Transverse colon (tissue), 4 donors: ENCODE data around the gene PDCD10. TPM values are rescaled to one million over a fixed set of nuclear protein-coding genes. Genes with fewer than 3 reads are reported as not detected.

Experiments used
- DNase-seq: peaks from one replicate; pipeline ENCODE4 v3.0.0-alpha.2; 2019
- H3K27ac ChIP-seq, 4 donors: fragments of 200-600 bp; sonication (generic); 2 replicates each; pipeline ENCODE4 v1.5.1; 2016 to 2018; ENCODE audit warnings: inconsistent platforms in 4 of 4
- H3K27me3 ChIP-seq: fragments of 200-600 bp; sonication (generic); 2 replicates; pipeline ENCODE4 v1.5.1; 2017; ENCODE audit warnings: inconsistent platforms
- H3K36me3 ChIP-seq, 4 donors: fragments of 200-600 bp; sonication (generic); 2 replicates each; pipeline ENCODE4 v1.5.1; 2017 to 2019; ENCODE audit warnings: inconsistent platforms in 4 of 4
- H3K4me1 ChIP-seq, 4 donors: fragments of 200-600 bp; sonication (generic); 2 replicates each; pipeline ENCODE4 v1.5.1; 2017 to 2020; ENCODE audit warnings: inconsistent platforms in 4 of 4
- H3K4me3 ChIP-seq, 4 donors: fragments of 200-600 bp; sonication (generic); 1 replicate in 1 of 4; 2 replicates in 3 of 4; pipeline versions ENCODE4 v1.5.1 to v1.6.1; 2017 to 2019; ENCODE audit warnings: inconsistent platforms in 4 of 4
- H3K9me3 ChIP-seq, 2 donors: fragments of 200-600 bp; sonication (generic); 2 replicates each; pipeline ENCODE4 v1.5.1; 2017 to 2019; ENCODE audit warnings: inconsistent platforms in 2 of 2
- CTCF ChIP-seq, 5 experiments: fragments of 200-600 bp in 3 of 5; fragments of 450-650 bp in 2 of 5; sonication (generic) in 3 of 5; IDR thresholded peaks; 1 replicate in 2 of 5; 2 replicates in 3 of 5; pipeline ENCODE4 v1.5.1; 2016 to 2017; ENCODE audit warnings: antibody characterized with exemption in 5 of 5, inconsistent platforms in 3 of 5, mild to moderate bottlenecking in 2 of 5, moderate library complexity in 1 of 5
- EP300 ChIP-seq: sonication (generic); formaldehyde crosslinking; IDR thresholded peaks from one replicate; pipeline ENCODE4 v1.6.1; 2017; ENCODE audit warnings: antibody characterized with exemption, low read depth
- POLR2A ChIP-seq: fragments of 450-650 bp; IDR thresholded peaks from one replicate; pipeline ENCODE4 v1.6.1; 2016; ENCODE audit warnings: antibody characterized with exemption, mild to moderate bottlenecking, moderate library complexity
- POLR2AphosphoS5 ChIP-seq, 3 donors: sonication (generic); formaldehyde crosslinking; IDR thresholded peaks; one replicate each; pipeline ENCODE4 v1.6.1; 2016; ENCODE audit warnings: antibody characterized with exemption in 3 of 3
- WGBS, 2 donors: methylation state at CpG; one replicate each; pipeline ENCODE4 v1.1.5; 2018; ENCODE audit warnings: low coverage in 1 of 2; 5-methylcytosine and 5-hydroxymethylcytosine counted together
- in situ Hi-C, 4 donors: fragments of 200-750 bp; cut with MboI; loops; one replicate each; pipeline versions ENCODE4 v1.15.0 to v1.15.1; 2017; ENCODE audit warnings: low sequenced_read_pairs in 3 of 4, low pct_ligation_motif_present in 1 of 4, low pct_unique_long_range_greater_than_20kb in 1 of 4
- intact Hi-C: fragments of 100-400 bp; cut with DNase I; formaldehyde crosslinking; loops from one replicate; pipeline ENCODE4 v1.15.1; 2023; ENCODE audit warnings: low total_unique reads
- total RNA-seq, 4 donors: library from RNA; depleted of rRNA; stranded (reverse); fragments of >200 nt; gene quantifications; one replicate each; pipeline ENCODE4 v1.1.0, GENCODE V29; 2016

The PDCD10 gene
- total RNA-seq, 4 donors from 2014 or later = 32.0 to 99.6 (median 89.0) TPM

- H3K36me3 ChIP-seq = peaks cover 0 to 25% (median 8%) of the 10 kb centered on the region in 4 donors
- WGBS, 2 donors = 89 to 95% methylated on average over 2 of the region's 2 CpGs
- no peaks in the 10 kb centered on the region for H3K4me1 ChIP-seq
- intact Hi-C loops = no loop called here
- H3K4me3 ChIP-seq = no peak overlapping the region
- H3K27me3 ChIP-seq = no peaks in the 10 kb centered on the region
- H3K27ac ChIP-seq = no peak overlapping the region
- no peaks in the 10 kb centered on the region for H3K9me3 ChIP-seq
- DNase-seq = no peak
- TF ChIP-seq POLR2A (no peak), POLR2AphosphoS5 (IDR thresholded peaks at IDR 0.05) (no peak), CTCF (IDR thresholded peaks at IDR 0.05) (no peak), EP300 (no peak)
- in situ Hi-C loops = no loop called here
Measured at GRCh38 chr3:167694121-167694520, 40.6 kb downstream of the PDCD10 start.

GRCh38 chr3:167691366-167691765 lies 43.3 kb downstream of the PDCD10 start:
- no peak for DNase-seq
- intact Hi-C loops (no loop called here), in situ Hi-C loops (no loop called here)
- Histone ChIP-seq H3K27me3 (no peaks in the 10 kb centered on the region), H3K27ac (no peak overlapping the region), H3K4me3 (no peak overlapping the region), H3K9me3 (no peaks in the 10 kb centered on the region), H3K36me3 (peaks cover 0 to 22% (median 8%) of the 10 kb centered on the region in 4 donors), H3K4me1 (no peaks in the 10 kb centered on the region)
- WGBS, 2 donors = 46 to 71% methylated on average over 2 to 3 of the region's 3 CpGs
- no peak for TF ChIP-seq CTCF (IDR thresholded peaks at IDR 0.05)
- TF ChIP-seq EP300 = no peak
- TF ChIP-seq POLR2AphosphoS5 (IDR thresholded peaks at IDR 0.05) = no peak
- TF ChIP-seq POLR2A = no peak

- DNase-seq = no peak
- in situ Hi-C loops = no loop called here
- Histone ChIP-seq H3K4me3 (no peak overlapping the region), H3K27me3 (no peaks in the 10 kb centered on the region), H3K27ac (no peak overlapping the region), H3K9me3 (no peaks in the 10 kb centered on the region), H3K36me3 (peaks cover 0 to 10% (median 4%) of the 10 kb centered on the region in 4 donors), H3K4me1 (no peaks in the 10 kb centered on the region)
- intact Hi-C loops = no loop called here
- TF ChIP-seq POLR2A (no peak), EP300 (no peak), CTCF (IDR thresholded peaks at IDR 0.05) (peak; percentile 55 to 79 (median 75))
Measured at GRCh38 chr3:167684388-167684993, 50.2 kb downstream of the PDCD10 start.

GRCh38 chr3:167679526-167679925 lies 55.2 kb downstream of the PDCD10 start:
- Histone ChIP-seq H3K27ac (no peak overlapping the region), H3K9me3 (peaks cover 19 to 20% of the 10 kb centered on the region in 2 donors), H3K4me3 (no peak overlapping the region), H3K4me1 (no peaks in the 10 kb centered on the region), H3K36me3 (peaks cover 0 to 40% (median 21%) of the 10 kb centered on the region in 4 donors), H3K27me3 (no peaks in the 10 kb centered on the region)
- no peak for DNase-seq
- intact Hi-C loops = no loop called here
- in situ Hi-C loops = no loop called here
- TF ChIP-seq EP300 = no peak
- TF ChIP-seq CTCF (IDR thresholded peaks at IDR 0.05) = no peak
- TF ChIP-seq POLR2AphosphoS5 (IDR thresholded peaks at IDR 0.05) = no peak
- TF ChIP-seq POLR2A = no peak
- WGBS, 2 donors = 89 to 93% methylated on average over 4 of the region's 4 CpGs
